T47D (cell line): Measurements from ENCODE around the gene TTLL4.

ENCODE experiments used
- DNase-seq, 2 experiments: peaks; one replicate each; pipeline versions ENCODE4 v3.0.0 to v3.0.0-alpha.2; 2011 to 2012; ENCODE audit warnings: low read depth in 1 of 2, low spot score in 1 of 2
- JUND ChIP-seq: IDR thresholded peaks from 2 replicates; pipeline ENCODE4 v1.6.1; 2012; ENCODE audit warnings: low read depth
- in situ Hi-C: cut with HindIII; loops from 2 replicates; pipeline ENCODE4 v1.10.0; 2016; ENCODE audit warnings: low sequenced_read_pairs, low pct_unique_long_range_greater_than_20kb

The TTLL4 gene

DNA sequence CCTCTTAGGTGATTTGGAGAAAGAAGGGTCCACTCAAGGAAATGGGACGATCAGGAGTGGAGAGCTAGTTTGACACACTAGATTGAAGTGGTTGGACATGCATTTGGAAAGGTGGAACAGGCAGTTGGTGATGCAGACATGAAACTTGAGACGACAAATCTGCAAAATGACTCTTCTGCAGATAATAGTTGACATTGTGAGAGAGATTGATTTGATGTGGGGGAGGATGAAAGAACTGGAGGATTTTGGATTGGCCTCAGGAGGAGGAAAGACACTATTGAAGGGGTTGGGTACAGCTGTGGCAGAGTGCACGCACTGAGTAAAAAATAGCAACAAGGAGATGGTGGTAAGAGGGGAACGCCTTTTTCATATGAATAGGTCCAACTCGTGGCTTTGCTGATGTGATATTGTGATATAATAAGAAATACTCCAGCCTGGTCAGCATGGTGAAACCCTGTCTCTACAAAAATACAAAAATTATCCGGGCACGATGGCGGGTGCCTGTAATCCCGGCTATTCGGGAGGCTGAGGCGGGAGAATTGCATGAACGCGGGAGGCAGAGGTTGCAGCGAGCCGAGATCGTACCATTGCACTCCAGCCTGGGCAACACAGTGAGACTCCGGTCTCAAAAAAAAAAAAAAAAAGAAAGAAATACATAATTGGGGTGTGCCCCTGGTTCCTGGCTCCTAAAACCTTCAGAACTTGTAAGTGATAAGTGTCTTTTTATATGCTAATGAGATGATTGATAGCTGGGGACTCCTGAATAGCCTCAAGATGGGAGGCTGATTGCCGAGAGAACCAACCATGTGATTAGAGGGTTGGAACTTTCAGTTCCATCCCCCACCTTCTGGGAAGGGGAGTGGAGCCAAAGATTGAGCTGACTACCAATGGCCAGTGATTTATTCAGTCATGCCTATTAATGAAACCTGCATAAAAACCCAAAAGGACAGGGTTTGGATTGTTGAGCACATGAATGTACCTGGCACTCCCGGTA lies 9.7 kb downstream of the TTLL4 start:
- in situ Hi-C loops: no loop called here
- no peak for TF ChIP-seq JUND
- no peak for DNase-seq

DNA sequence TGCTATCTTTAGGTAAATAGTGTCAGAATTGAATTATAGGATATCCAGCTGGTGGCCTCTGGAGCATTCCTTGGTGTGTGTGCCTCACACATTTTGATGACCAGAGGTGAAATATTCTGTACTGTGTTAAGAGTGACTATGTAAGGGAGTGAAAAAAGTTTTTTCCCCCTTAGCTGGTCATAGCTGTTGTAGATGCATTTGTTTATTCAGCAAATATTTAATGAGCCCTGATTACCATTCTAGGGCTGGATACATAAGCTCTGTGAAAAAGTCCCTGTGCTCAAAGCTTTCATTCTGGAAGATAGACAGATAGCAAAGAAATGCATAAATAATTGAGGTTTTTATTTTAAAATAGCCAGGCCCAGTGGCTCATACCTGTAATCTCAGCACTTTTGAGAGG lies 10.9 kb downstream of the TTLL4 start:
- in situ Hi-C loops: no loop called here
- no peak for TF ChIP-seq JUND
- DNase-seq: peak in 1 of 2 experiments; percentile 3

DNA sequence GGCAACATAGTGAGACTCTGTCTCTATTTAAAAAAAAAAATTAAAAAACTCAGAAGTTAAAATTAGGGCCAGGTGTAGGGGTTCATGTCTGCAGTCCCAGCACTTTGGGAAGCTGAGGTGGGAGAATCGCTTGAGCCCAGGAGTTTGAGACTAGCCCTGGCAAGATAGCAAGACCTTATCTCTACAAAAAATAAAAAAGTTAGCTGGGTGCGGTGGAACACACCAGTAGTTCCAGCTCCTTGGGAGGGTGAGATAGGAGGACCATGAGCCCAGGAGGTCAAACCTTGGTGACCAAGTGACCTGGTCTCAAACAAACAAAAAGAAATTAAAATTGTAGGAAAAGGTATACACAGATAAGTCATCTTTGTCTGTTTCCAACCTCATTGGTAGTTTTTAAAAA lies 11.3 kb downstream of the TTLL4 start:
- TF ChIP-seq JUND: no peak
- in situ Hi-C loops: no loop called here
- DNase-seq: no peak

DNA sequence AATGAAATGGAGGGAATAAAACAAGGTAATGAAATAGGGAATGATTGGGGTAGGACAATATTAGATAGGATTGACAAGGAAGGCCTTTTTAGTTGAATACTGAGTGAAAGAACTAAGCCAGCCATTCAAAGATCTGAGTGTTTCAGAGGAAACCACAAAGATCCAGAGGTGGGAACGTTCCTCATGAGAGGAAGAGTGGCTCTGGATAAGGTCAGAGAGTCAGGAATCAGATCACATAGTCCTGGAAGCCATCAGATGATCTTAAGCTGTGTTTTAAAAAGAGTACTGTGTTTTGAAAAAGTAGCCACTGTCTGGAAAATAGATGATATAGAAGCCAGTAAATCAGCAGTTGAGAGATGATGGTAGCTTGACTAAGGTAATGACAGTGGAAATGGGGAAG lies 11.8 kb downstream of the TTLL4 start:
- no peak for DNase-seq
- in situ Hi-C loops: no loop called here
- TF ChIP-seq JUND: no peak

DNA sequence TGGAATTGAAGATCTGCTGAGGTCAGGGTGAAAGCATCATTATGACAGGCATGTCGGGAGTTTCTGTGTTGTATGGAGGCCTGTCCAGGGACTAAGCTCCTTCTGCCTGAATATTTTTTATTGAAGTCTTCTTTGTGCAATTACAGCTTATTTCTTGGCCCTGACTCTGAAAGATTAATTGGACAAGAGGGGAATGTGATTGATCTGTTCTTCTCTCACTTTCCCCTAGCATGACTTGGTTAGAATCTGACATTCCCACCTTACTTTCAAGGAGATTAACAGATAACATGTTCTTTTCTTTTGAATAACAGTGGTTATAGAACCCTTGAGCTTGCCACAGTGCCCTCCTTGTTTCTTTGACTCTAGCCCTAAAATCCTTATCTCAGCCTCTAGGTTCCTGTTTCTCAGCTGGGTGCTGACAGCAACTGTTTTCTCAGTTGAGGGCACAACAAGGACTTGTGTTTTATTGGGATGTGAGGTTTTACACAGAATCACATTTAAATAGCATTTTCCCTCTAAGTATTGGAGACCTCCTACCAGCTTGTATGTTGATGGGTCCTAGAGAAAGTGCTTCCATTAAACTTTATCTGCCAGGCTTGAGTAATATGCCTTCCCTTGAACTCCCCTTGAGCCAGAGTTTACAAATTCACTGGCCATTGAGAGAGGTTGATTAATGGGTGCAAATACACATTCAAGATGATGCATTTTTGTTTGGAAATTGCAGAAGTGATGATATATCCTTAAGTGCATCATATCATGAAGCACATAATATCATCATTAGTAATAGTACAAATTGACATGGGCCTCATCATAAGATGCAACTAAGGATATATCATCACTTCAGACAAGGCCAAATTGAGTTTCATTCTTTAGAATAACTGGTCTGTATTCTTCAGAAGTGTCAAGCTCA lies 12.5 kb downstream of the TTLL4 start:
- TF ChIP-seq JUND: no peak
- no peak for DNase-seq
- in situ Hi-C loops: no loop called here

DNA sequence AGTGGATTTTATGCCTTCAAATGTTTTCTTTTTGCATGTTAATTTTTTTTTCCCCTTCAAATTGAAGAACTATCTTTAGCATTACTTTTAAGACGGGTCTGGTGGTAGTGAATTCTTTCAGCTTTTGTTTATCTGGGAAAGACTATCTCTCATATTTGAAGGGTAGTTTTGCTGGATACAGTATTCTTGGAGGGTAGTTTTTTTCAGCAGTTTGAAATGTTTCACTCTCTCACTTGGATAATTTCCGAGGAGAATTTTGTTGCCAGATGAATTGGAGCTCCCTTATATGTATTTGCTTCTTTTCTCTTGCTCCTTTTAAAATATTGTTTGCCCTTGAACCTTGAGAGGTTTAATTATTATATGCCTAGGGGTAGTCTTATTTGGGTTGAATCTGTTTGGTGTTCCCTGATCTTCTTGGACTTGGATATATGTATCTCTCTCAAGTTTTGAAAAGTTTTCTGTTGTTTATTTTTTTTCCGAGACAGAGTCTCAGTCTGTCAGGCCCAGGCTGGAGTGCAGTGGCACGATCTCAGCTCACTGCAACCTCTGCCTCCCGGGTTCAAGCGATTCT lies 15.5 kb downstream of the TTLL4 start:
- in situ Hi-C loops: no loop called here
- no peak for TF ChIP-seq JUND
- no peak for DNase-seq

DNA sequence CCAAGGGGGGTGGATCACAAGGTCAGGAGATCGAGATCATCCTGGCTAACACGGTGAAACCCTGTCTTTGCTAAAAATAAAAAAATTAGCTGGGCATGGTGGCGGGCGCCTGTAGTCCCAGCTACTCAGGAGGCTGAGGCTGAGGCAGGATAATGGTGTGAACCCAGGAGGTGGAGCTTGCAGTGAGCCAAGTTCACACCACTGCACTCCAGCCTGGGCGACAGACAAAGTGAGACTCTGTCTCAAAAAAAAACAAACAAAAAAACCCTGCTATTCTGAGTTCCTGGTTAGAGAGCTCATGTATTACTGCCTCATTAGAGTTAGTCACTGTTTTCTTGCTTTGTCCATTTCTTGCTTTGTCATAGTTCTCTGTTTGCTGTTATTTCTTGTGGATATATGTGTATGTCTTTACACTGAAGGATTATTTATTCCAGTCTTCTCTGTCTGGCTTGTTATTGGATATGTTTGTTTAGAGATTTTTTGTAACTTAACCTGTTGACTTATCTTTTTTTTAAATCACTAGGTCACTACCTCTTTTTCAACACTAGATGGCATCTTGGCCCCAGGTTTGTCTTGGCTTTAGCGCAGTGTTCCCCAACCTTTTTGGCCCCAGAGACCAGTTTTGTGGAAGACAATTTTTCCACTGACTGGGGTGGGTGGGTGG lies 17.0 kb downstream of the TTLL4 start:
- peak in 1 of 2 experiments; percentile 76 for DNase-seq

DNA sequence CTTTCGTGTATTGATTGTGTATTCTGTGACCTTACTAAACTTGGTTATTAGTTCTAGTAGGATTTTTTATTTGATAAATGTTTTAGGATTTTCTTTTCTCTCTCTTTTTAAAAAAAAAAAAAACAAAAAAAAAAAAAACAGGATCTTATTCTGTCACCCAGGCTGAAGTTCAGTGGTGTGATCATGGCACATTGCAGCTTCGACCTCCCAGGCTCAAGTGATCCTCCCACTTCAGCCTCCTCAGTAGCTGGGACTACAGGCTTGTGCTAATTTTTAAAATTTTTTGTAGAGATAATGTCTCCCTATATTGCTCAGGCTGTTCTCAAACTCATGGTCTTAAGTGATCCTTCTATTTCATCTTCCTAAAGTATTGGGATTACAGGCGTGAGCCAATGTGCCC lies 19.0 kb downstream of the TTLL4 start:
- in situ Hi-C loops: no loop called here
- DNase-seq: no peak
- no peak for TF ChIP-seq JUND

More for the DNA sequence above, 17.0 kb downstream of the TTLL4 start:
- in situ Hi-C loops: no loop called here
- no peak for TF ChIP-seq JUND

DNA sequence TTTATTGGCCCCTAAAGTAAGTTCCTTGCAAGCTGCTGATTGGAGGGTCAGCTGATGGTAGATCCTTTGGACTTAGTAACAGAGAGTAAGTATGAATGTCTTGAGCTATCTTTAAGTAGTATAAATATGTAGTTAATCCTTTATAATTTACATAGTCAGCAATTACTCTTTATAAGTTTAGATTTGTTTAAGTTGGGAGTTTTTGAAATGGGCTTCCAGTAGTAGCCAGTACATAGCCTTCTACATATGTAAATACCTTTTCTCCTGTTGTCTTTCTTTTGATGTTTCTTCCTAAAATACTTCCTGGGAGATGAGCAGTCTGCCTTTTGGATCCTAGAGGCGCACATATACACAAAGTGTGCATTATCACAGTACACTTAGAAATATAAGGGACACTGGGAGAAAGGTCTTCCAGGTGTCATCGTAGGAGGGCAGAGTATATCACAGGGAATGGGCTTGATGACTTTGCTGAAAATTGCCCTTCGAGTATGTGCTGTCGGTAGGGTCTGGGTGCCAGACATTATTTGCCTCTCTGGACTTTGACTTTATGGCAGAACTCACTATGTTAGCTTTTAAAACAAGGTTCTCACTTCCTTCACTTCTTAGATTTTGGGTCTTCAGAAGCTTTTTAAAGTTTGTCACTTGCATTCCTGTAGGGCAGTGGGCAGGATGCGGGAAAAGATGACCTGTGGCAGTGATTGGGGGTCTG lies 21.6 kb downstream of the TTLL4 start:
- TF ChIP-seq JUND: no peak
- in situ Hi-C loops: no loop called here
- no peak for DNase-seq

DNA sequence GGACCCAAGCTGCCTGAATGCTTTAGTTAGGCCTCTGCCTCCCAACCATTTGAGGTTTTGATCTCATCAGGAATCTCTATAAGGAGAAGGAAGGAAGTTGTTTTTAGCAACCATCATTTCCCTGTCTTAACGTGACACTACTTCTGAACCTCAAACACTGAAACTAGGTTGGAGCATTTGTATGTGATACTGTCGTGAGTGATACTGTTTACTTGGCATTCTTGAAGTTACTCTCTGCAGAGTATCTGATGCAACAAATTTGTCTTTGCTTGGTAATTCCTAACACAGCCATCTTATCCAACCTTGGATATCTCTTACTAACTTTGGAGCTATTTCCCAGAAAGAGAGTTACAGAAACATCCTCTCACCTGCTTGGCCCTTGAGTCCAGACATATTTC lies 22.1 kb downstream of the TTLL4 start:
- TF ChIP-seq JUND: no peak
- in situ Hi-C loops: no loop called here
- DNase-seq: no peak

DNA sequence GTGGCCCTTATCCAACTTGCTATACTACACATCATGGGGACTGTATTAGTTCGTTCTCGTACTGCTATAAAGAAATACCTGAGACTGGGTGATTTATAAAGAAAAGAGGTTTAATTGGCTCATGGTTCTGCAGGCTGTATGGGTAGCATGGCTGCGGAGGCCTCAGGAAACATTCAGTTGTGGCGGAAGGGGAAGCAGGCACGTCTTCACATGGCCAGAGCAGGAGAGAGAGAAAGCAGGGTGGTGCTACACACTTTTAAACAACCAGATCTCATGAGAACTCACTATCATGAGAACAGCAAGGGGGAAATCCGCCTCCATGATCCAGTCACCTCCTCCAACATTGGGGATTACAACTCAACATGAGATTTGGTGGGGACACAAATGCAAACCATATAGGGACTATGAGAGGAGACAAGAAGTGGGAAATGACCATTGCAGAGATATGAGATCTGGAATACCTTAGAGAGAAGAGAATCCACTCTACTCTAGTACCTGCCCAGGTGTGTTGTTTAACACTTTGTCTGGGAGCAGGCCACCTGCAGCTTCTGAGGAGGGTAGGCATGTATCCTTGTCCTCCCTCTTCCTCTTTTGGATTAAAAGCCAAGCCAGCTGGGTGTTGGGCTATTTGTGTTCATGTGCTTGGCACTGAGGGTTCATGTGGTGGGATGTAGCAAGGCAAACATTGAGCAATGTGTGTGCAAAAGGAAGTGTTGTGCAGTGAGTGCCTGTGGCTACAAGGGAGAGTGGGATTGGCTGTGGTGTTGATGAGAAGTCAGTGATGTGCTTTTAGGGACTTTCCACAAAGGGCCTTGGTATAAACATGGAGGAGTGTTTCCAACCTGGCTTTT lies 22.8 kb downstream of the TTLL4 start:
- in situ Hi-C loops: no loop called here
- no peak for DNase-seq
- TF ChIP-seq JUND: no peak
